ENCODE measurements around the gene FEZ2. TPM values are rescaled to one million over a fixed set of nuclear protein-coding genes. Genes with fewer than 3 reads are reported as not detected.

FEZ2 gene
- total RNA-seq, 2 experiments from 2014 or later: 10.3 to 11.8 TPM

DNA sequence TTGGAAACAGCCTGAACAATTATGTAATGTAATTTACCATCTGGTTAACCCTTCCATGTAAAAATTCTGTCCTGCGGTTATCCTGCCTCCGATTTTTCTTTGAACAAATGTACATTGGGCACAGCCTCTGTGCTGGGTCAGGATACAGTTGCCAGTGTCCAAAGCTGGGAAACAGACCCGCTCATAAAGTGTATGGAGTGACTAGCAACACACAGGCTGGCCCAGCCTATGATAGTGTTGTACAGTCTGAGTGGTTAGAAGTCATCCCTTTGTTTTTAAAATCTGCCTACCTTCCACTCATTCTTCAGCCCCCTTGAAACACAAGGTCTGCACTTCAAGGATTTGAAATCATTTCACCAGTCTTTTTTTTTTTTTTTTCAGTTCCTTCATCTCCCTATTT lies 50.1 kb downstream of the FEZ2 start:
- H3K27ac Mint-ChIP-seq: no peak overlapping the region
- H3K4me3 Mint-ChIP-seq: no peak overlapping the region
- DNase-seq (no peak), ATAC-seq (no peak)
- no peaks in the 10 kb centered on the region for H3K27me3 Mint-ChIP-seq
- POLR2A ChIA-PET: no interaction called here
- H3K4me1 Mint-ChIP-seq (ENCODE audit: low read depth): peaks cover 11% of the 10 kb centered on the region
- H3K36me3 Mint-ChIP-seq (ENCODE audit: low read depth): peaks cover 34% of the 10 kb centered on the region
- TF ChIP-seq, protein P1, sequence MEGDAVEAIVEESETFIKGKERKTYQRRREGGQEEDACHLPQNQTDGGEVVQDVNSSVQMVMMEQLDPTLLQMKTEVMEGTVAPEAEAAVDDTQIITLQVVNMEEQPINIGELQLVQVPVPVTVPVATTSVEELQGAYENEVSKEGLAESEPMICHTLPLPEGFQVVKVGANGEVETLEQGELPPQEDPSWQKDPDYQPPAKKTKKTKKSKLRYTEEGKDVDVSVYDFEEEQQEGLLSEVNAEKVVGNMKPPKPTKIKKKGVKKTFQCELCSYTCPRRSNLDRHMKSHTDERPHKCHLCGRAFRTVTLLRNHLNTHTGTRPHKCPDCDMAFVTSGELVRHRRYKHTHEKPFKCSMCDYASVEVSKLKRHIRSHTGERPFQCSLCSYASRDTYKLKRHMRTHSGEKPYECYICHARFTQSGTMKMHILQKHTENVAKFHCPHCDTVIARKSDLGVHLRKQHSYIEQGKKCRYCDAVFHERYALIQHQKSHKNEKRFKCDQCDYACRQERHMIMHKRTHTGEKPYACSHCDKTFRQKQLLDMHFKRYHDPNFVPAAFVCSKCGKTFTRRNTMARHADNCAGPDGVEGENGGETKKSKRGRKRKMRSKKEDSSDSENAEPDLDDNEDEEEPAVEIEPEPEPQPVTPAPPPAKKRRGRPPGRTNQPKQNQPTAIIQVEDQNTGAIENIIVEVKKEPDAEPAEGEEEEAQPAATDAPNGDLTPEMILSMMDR (IDR thresholded peaks at IDR 0.05): no peak
- intact Hi-C loops (cut with micrococcal nuclease): no loop called here
- H3K9me3 Mint-ChIP-seq: no peaks in the 10 kb centered on the region
- CTCF ChIA-PET: no interaction called here

DNA sequence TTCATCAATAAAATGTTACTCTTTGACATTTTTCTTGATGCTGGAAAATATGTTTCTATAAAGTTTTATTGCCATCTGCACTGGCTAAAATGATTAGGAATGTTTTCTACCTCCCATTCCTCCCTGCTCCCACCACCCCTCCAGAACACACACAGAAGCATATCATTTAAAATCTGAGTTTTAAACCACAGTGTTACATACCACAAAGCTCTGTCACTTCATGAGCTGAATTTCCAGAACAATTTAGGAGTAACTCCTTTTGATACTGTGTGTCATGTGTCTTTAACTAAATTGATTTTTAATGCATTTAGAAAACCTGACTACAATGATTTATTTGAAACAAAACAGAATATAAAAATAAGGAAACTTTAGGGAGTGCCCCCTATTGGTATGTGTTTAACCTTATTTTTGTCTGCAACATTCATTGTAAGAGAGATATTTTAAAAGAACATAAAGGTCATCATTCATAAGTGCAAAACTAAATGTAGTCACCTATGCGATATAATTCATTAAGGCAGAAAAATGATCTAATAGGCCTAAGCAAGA lies 52.0 kb downstream of the FEZ2 start:
- TF ChIP-seq, protein P1 (IDR thresholded peaks at IDR 0.05): no peak
- POLR2A ChIA-PET: no interaction called here
- Mint-ChIP-seq H3K27me3 (no peaks in the 10 kb centered on the region), H3K4me1 (ENCODE audit: low read depth) (peaks cover 11% of the 10 kb centered on the region), H3K27ac (no peak overlapping the region), H3K4me3 (no peak overlapping the region), H3K9me3 (no peaks in the 10 kb centered on the region), H3K36me3 (ENCODE audit: low read depth) (peaks cover 29% of the 10 kb centered on the region)
- CTCF ChIA-PET: interaction anchor here (0.8 kb wide), 1 partner anchor 9 kb away, joined by 3 read pairs; no protein-coding TSS in a partner anchor
- ATAC-seq (no peak), DNase-seq (no peak)
- intact Hi-C loops (cut with micrococcal nuclease): no loop called here

DNA sequence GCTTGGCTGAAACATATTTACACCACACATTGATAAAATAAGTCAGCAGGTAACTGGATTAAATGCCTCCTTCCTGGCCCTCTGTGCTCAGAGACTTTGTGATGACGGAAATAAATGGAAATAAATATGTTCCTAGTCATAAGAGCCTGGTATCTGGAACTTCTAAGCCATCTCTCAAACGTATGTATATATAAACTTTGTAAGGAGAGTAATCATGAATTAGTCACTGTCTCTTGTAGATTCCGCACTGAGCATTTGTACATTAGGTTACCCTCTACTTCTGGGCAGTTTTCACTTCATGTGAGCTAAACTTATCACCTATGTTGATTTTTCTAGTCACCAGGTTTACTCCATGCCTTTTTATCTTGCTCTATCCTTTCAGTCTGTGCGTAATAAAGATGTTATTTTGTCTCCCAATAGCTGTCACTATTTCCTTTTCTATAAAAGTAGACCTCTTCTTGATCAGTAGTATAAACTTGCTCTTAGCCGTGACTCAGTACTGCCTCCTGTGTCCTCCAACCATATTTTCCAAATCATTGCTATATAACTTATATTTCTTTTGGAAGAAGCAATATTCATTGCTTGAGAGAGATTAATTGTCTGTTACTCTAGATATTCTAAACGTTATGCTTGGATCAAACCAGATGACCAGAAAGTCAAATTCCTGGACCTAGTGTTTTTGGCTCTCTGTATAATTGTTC lies 53.2 kb downstream of the FEZ2 start:
- ATAC-seq (no peak), DNase-seq (no peak)
- intact Hi-C loops (cut with micrococcal nuclease): no loop called here
- peaks cover 7% of the 10 kb centered on the region for H3K4me1 Mint-ChIP-seq (ENCODE audit: low read depth)
- TF ChIP-seq, protein P1 (IDR thresholded peaks at IDR 0.05): no peak
- no peak overlapping the region for H3K4me3 Mint-ChIP-seq
- ChIA-PET CTCF (interaction anchor here (0.8 to 1.4 kb wide), 2 partner anchors 8 to 12 kb away, joined by 3 read pairs; no protein-coding TSS in a partner anchor), POLR2A (no interaction called here)
- peaks cover 25% of the 10 kb centered on the region for H3K36me3 Mint-ChIP-seq (ENCODE audit: low read depth)
- no peaks in the 10 kb centered on the region for H3K27me3 Mint-ChIP-seq
- no peaks in the 10 kb centered on the region for H3K9me3 Mint-ChIP-seq
- no peak overlapping the region for H3K27ac Mint-ChIP-seq

DNA sequence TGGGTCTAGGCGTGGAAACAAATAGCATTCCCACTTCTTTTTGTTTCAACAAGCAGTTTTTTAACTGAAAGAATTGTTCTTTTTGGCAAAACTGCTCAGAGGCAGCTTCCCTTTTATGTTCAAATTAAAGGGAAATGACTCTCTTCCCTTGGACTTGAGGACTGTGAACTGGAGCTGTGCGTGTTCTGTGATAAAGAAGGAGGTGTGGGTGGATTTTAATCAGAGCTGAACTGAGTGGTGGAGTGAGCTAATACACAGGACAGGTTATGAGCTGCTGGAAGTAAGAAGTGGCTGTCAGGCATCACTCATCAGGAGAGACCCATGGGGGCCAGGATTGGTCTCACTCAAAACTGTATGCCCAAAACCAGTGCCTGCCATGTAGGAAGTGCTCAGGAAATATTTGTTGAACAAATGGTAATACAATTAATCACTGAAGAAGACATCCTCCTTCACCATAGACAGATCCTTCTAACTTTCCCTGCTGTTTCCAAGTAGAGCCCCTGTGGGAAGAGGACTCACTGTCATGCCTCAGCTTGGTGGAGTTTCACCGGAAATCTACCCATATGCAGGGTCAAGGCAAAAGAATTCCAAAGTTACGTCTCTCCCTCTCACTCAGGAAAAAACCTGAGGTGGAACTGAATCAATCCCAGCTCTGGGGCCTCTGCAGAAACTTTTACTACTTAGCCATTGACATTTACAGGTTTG lies 55.9 kb downstream of the FEZ2 start:
- TF ChIP-seq, protein P1 (IDR thresholded peaks at IDR 0.05): no peak
- H3K36me3 Mint-ChIP-seq (ENCODE audit: low read depth): peaks cover 15% of the 10 kb centered on the region
- intact Hi-C loops (cut with micrococcal nuclease): no loop called here
- H3K9me3 Mint-ChIP-seq: no peaks in the 10 kb centered on the region
- H3K27ac Mint-ChIP-seq: no peak overlapping the region
- ATAC-seq (no peak), DNase-seq (no peak)
- no peaks in the 10 kb centered on the region for H3K4me1 Mint-ChIP-seq (ENCODE audit: low read depth)
- no peaks in the 10 kb centered on the region for H3K27me3 Mint-ChIP-seq
- no peak overlapping the region for H3K4me3 Mint-ChIP-seq
- POLR2A ChIA-PET: interaction anchor here (0.7 kb wide), 1 partner anchor 12 kb away, joined by 3 read pairs; no protein-coding TSS in a partner anchor
- CTCF ChIA-PET: interaction anchor here (1.4 to 2.1 kb wide), 2 partner anchors 14 to 16 kb away, joined by 3 to 8 read pairs; no protein-coding TSS in a partner anchor
